ENCODE data around the gene PRX.
A peak's percentile ranks its signal among the peaks of the same experiment; 100 is the strongest.

PRX gene

DNA sequence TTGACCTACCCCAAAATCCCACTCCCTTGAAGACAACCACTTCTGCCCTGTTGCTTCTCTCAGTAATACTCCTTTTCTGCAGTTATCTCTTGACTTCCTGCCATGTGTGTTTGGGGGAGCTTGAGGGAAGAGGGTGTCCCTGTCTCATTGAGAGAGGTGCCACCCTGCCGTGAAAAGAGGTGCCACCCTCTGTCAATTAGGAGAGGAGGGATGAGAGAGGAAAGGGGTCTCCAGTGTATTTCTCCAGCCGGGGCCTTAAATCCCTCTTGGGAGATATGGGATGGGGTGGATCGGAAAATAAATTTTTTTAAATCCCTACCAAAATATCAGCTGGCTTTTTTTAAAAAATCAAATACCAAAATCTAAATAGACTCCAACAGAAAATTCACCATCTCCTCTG is 48.2 kb downstream of the PRX start:
- no peak for DNase-seq (ENCODE audit: low read depth)

DNA sequence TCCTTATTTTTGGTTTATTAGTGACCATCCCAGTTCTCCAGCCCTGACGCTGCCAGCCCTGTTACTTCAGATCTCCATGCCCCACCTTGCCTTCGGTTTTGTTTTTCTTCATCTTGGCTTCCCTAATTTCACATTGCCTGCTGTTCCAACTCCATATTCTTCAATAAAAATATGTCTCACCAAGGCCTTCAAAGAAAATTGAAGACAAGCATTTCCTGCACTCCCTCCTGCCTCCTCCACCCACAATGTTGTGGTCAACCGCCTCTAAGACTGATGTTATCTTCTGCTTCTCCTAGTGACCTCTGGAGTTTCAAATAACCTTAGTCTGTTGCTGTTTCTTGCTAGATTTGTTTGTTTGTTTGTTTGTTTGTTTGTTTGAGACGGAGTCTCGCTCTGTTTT is 50.1 kb downstream of the PRX start:
- peak; percentile 54 for DNase-seq (ENCODE audit: low read depth)

DNA sequence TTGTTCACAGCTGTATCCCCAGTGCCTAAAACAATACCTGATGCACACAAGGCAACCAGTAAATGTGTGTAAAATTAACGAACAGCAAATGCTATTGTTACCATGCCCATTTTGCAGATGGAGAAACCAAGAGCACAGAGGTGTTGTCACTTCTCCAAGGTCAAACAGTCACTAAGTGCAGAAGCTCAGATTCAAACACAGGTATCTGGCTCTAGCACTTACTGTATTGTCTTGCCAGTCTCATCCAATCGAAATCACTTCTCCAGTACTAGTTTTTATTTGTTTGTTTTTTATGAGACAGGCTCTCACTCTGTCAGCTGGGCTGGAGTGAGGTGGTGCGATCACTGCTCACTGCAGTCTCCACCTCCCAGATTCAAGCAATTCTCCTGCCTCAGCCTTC is 51.0 kb downstream of the PRX start:
- DNase-seq (ENCODE audit: low read depth), result no peak

DNA sequence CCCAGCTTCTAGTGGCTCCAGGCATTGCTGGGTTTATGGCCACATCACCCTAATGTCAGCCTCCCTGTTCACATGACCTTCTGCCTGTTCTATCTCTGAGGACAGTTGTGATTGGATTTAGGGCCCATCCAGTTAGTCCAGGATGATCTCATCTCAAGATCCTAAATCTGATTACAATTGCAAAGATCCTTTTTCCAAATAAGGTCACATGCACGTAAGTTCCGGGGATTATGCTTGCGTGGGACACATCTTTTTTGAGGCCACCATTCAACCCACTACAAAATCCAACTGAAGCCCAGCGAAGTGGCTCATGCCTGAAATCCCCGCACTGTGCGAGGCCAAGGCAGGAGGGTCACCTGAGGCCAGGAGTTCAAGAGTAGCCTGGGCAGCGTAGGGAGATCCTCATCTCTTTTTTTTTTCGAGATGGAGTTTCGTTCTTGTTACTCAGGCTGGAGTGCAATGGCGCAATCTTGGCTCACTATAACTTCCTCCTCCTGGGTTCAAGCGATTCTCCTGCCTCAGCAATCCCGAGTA is 52.4 kb downstream of the PRX start:
- DNase-seq (ENCODE audit: low read depth), result no peak

DNA sequence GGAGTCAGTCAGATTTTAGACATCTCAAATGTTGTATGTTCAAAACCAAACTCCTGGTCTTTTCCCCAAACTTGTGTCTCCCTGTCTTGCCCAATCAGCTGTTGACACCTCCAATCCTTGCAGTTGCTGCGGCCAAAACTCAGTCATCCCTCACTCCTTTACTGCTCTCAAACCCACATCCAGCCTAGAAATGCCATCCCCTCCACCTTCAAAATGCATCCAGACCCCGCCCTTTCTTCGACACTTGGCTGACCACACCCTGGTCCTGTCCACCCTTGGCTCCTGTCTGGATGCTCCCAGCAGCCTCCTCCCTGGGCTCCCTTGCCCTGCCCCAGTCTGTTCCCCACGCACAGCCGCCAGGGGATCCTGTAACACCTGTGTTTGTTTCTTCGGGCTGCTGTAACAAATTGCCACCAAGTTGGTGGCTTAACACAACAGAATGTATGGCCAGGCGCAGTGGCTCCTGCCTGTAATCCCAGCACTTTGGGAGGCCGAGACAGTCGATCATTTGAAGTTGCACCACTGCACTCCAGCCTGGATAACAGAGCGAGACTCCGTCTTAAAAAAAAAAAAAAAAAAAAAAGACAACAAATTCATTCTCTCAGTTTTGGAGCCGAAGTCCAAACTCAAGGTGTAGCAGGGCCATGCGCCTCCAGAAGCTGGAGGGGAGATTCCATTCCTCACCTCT is 53.0 kb downstream of the PRX start:
- no peak for DNase-seq (ENCODE audit: low read depth)

DNA sequence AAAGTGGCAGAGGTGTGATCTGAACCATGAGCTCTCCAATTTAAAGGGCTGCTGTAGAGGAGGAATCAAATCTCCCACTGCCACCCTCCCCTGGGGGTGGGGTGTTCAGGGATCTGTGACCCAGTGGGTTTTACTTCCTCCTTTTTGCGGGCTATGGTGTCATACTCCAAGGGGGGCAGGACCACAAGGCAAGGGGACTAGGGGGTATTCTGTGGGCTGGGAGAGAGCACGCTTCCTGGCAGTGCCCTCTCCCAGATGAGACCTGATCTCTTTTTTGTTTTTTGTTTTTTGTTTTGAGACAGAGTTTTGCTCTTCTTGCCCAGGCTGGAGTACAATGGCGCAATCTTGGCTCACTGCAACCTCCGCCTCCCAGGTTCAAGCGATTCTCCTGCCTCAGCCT is 54.4 kb downstream of the PRX start:
- no peak for DNase-seq (ENCODE audit: low read depth)

DNA sequence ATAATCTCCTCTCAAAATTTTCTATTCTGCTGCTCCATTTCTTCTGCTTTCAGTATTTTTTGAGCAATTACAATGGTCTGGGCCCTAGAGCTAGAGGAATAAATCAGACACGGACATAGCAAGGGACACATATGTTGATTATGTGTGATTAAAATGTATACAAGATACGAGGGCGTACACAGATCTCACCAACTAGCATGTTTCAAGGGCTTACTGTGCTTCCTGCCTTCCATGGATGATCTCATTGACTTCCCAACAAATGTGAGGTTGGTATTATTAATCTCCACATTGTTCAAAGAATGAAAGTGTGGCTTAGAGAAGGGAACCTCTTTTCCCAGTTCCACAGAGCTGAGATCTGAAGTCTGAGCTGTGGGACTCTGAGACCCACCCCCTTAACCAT is 55.5 kb downstream of the PRX start:
- peak; percentile 34 for DNase-seq (ENCODE audit: low read depth)

DNA sequence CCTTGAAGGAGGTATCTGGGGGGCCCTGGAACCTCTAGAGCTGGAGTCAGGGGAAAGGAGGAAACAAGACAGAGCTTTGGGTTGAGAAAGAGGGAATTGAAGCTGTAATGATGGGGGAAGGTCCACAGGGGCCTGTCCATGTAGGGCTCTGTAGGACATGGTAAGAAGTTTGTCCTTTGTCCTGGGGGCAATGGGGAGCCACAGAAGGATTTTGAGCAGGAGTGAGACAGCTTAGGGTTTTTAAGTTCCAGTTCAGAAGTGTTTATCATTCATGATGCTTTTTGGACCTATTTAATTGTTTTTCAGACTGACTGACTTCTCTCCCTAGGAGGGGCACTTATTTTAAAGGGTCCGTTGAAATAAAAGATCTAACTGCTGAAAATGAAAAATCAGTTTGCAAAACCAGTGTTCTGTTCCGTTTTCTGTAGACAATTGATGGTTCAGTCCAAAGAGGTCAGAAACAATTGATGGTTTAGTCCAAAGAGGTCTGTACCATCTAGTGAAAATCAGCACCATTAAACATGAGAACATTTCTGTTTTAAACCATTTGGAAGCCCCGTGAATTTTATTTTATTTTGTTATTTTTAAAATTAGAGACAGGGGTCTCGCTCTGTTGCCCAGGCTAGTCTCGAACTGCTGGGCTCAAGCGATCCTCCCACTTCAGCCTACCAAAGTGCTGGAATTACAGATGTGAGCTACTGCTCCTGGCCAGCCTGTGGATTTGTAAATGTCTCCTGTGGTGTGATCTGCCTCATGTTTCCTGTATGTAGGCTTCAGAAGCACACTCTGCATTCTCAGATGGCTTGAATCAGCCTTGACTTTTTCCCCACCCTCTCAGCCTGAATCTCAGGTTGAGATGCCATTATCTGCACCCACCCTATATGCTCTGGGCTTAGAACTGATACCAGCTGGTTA is 56.2 kb downstream of the PRX start:
- DNase-seq (ENCODE audit: low read depth), result peak; percentile 46

DNA sequence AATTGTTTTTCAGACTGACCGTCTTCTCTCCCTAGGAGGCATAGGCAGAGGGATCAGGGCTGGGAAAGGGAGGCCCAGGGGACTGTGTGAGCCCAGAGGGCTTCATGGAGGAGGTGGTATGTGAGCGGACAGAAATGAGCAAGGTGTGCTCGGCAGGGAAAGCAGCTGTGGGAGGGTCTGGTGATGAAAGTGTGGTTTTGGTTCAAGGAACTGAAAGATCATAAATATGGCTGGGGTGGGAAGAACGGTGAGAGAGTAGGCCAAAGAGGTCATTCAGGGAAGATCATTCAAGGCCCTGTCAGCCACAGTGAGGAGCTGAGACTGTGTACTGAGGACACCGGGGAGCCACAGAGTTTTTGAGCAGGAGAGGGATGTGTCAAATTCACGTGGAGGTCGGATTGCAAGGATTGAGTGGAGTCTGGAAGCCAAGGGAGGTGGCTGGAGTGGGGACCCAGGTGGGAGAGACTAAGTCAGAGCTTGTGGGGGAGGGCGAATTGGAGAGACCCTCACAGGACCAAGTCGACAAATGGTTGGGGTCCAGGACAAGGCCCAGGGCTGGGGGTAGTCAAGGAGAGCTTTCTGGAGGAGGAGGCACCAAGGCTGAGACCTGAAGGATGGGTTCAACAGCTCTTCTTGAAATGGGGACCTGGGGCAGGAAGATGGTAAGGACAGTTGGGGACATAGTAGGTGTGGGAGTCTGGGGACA is 57.0 kb downstream of the PRX start:
- DNase-seq (ENCODE audit: low read depth), result no peak

DNA sequence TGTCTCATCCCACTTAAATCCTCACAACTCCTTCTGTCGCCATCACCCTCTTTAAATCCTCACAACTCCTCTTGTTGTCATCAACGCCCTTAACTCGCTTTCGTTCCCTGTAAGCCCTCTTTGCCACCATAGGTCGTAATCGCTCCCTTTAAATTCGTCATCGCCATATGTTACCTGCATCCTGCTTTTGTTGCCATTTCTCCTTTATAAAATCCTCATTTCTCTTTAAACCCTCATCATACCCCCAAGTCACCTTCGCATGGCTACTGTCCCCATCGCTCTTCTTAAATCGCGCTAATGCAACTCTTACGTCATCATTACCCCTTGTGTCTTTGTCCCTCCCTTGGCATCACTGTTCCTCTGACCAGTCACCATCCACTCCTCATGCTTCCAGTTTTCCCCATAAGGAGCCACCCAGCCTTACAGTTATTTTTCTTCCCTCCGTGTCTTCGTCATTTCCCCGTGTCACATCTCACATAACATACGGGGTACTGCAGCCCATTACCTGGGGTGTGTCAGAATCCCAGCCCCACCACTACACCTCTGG is 64.1 kb downstream of the PRX start:
- DNase-seq (ENCODE audit: low read depth), result peak; percentile 42

DNA sequence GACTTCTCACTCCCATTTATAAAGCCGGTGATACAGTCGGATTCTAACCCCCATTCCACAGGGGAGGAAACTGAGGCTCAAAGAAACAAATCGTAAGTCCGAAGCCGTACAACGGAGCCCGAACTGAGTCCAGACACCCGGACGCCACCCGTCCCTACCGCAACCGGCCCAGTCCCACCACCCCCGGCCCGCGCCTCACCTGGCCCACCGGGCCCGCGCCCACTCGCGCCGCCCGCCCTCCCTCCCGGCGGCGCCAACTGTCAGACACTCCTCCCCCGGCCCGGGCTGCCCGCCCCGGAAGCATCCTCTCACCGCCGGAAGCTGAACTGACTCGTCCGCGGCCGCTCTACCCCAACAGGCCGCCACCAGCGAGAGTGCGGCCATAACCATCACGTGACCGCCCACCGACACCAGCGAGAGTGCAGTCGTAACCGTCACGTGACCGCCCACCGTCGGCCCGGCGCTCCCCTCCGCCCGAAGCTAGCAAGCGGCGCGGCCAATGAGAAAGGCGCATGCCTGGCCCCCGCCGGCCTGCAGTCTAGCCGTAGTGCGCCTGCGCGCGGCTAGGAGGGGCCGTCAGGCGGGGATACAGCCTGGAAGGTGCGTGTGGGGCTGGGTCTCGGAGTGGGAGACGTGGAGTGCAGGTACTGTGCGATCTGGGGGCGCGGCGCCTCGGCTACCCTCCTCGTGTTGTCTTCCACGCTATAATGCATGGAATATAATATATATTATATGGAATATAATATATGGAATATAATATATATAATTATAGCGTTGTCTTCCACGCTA is 64.9 kb downstream of the PRX start, which contains the start of the genes C19orf47 and PLD3:
TSS of gene C19orf47 (minus strand) at position 273 of the 789 bp plus-strand sequence. CDS start 6,540 bp downstream, outside the sequence.
TSS of gene PLD3 (plus strand) at position 571 of the 789 bp plus-strand sequence. CDS start 17,789 bp downstream, outside the sequence.
- DNase-seq (ENCODE audit: low read depth), result peak; percentile 99

DNA sequence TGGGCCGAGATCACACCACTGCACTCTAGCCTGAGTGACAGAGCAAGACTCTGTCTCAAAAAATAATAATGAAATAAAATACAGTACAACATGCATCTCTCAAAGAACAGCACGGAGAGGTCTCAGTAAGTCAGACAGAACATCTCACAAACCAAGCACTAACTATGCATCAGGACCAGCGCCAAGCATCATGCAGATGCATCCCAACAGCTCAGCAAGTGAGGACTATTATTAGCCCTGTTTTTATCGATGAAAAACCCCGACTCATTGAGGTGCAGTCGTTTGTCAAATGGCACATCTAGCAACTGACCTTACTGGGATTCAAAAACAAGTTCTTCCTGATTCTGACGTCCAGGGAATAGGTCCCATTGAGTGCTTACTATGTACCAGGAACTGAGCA is 68.8 kb downstream of the PRX start:
- DNase-seq (ENCODE audit: low read depth), result no peak
